ENCODE measurements around the gene OPRL1.

The OPRL1 gene

DNA sequence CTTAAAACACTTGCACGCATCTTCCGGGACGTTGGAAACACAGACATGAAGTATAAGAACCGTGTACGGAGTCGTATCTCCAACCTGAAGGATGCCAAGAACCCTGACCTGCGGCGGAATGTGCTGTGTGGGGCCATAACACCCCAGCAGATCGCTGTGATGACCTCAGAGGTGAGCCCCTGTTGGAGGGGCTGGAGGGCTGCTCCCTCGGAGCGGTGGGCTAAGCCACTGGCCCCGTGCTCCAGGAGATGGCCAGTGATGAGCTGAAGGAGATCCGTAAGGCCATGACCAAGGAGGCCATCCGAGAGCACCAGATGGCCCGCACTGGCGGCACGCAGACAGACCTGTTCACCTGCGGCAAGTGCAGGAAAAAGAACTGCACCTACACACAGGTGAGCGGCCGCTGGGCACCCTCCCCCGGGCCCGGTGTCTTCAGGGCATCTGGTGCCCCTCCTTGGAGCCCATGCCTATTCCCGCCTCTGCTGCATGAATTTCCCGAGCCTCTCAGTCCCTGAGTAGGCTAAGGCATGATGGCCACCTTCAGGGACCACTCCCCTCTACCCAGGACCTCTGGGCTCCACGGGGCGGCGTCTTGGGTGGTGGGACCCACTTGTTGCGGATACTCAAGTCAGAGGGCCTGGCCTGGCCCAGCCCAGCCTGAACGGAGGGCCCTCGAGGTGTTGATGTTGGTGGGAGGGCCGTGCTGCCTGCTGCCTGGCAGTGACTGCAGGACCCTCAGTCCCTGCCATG lies 9.5 kb upstream of the OPRL1 start:
- Mint-ChIP-seq H3K27ac (no peak overlapping the region), H3K27me3 (no peaks in the 10 kb centered on the region), H3K36me3 (no peaks in the 10 kb centered on the region), H3K4me1 (ENCODE audit: low read depth) (peaks cover 20% of the 10 kb centered on the region), H3K9me3 (ENCODE audit: low read depth) (no peaks in the 10 kb centered on the region), H3K4me3 (no peak overlapping the region)

GRCh38 chr20:64071341-64072332 lies 8.2 kb upstream of the OPRL1 start:
- Mint-ChIP-seq H3K4me3 (no peak overlapping the region), H3K27me3 (no peaks in the 10 kb centered on the region), H3K27ac (peak overlapping the region; percentile 28), H3K4me1 (ENCODE audit: low read depth) (peaks cover 8% of the 10 kb centered on the region), H3K9me3 (ENCODE audit: low read depth) (no peaks in the 10 kb centered on the region), H3K36me3 (no peaks in the 10 kb centered on the region)

DNA sequence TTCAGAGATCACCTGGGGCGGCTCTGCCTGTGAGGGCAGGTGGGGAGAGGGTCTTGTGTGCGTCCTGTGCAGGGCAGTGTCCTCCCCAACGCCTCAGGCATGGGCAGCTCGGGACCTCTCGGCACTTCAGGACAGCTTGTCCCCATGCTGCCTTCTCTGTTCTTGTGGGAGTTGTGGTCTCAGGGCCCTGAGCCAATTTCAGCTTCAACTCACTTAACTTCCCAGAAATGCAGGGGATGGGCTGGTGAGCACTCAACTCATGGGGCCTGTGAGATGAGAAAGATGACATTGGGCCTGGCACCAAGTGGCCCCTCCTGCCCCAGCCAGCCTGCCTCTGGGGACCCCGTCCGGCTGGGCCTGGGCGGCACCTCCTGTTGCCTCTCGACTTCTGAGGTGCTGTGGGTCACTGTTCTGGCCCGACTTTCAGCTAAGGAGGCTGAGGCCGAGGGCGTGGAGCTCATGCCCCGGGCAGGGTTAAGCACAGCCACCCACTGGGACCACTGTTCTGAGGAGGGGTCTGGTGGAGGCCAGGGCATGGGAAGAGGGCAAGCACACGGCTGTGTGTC lies 7.3 kb upstream of the OPRL1 start:
- H3K4me3 Mint-ChIP-seq: no peak overlapping the region
- peaks cover 7% of the 10 kb centered on the region for H3K4me1 Mint-ChIP-seq (ENCODE audit: low read depth)
- H3K27ac Mint-ChIP-seq: peak overlapping the region; percentile 28
- no peaks in the 10 kb centered on the region for H3K27me3 Mint-ChIP-seq
- H3K9me3 Mint-ChIP-seq (ENCODE audit: low read depth): no peaks in the 10 kb centered on the region
- H3K36me3 Mint-ChIP-seq: no peaks in the 10 kb centered on the region

- H3K4me1 Mint-ChIP-seq (ENCODE audit: low read depth): peaks cover 10% of the 10 kb centered on the region
- no peaks in the 10 kb centered on the region for H3K9me3 Mint-ChIP-seq (ENCODE audit: low read depth)
- H3K27ac Mint-ChIP-seq: no peak overlapping the region
- H3K4me3 Mint-ChIP-seq: no peak overlapping the region
- no peaks in the 10 kb centered on the region for H3K27me3 Mint-ChIP-seq
- H3K36me3 Mint-ChIP-seq: no peaks in the 10 kb centered on the region
Observed at GRCh38 chr20:64073476-64074183, 6.3 kb upstream of the OPRL1 start.

GRCh38 chr20:64074184-64074789 lies 5.6 kb upstream of the OPRL1 start:
- Mint-ChIP-seq H3K36me3 (no peaks in the 10 kb centered on the region), H3K4me3 (no peak overlapping the region), H3K27ac (no peak overlapping the region), H3K27me3 (no peaks in the 10 kb centered on the region), H3K9me3 (ENCODE audit: low read depth) (no peaks in the 10 kb centered on the region), H3K4me1 (ENCODE audit: low read depth) (peaks cover 12% of the 10 kb centered on the region)

DNA sequence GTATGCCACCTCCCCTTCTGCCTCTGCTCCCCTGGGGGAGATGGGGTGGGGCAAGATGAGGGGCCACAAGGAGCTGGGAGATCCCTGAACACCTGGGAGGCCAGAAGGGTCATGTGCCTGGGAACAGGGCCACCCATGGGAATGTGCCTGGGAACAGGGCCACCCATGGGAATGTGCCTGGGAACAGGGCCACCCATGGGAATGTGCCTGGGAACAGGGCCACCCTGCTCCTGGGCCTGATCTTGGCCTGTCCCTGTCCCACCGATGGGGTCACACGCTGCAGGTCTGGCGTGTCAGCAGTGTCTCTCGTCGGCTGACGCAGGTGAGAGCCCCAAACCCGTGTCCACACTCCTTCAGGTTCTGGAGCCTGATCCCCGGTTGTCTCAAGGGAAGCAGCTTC lies 4.9 kb upstream of the OPRL1 start:
- Mint-ChIP-seq H3K4me1 (ENCODE audit: low read depth) (peaks cover 12% of the 10 kb centered on the region), H3K27ac (no peak overlapping the region), H3K27me3 (no peaks in the 10 kb centered on the region), H3K4me3 (no peak overlapping the region), H3K9me3 (ENCODE audit: low read depth) (no peaks in the 10 kb centered on the region), H3K36me3 (no peaks in the 10 kb centered on the region)

GRCh38 chr20:64075556-64075955 lies 4.3 kb upstream of the OPRL1 start:
- Mint-ChIP-seq H3K4me1 (ENCODE audit: low read depth) (peaks cover 13% of the 10 kb centered on the region), H3K27me3 (no peaks in the 10 kb centered on the region), H3K27ac (peak overlapping the region; percentile 22), H3K36me3 (no peaks in the 10 kb centered on the region), H3K4me3 (no peak overlapping the region), H3K9me3 (ENCODE audit: low read depth) (no peaks in the 10 kb centered on the region)

GRCh38 chr20:64076061-64076997 lies 3.6 kb upstream of the OPRL1 start:
- peaks cover 16% of the 10 kb centered on the region for H3K4me1 Mint-ChIP-seq (ENCODE audit: low read depth)

GRCh38 chr20:64077094-64077493 lies 2.8 kb upstream of the OPRL1 start:
- peak overlapping the region; percentile 70 for H3K27ac Mint-ChIP-seq
- no peaks in the 10 kb centered on the region for H3K27me3 Mint-ChIP-seq
- peak overlapping the region; percentile 90 for H3K4me3 Mint-ChIP-seq
- no peaks in the 10 kb centered on the region for H3K36me3 Mint-ChIP-seq
- no peaks in the 10 kb centered on the region for H3K9me3 Mint-ChIP-seq (ENCODE audit: low read depth)
- H3K4me1 Mint-ChIP-seq (ENCODE audit: low read depth): peaks cover 22% of the 10 kb centered on the region

More at GRCh38 chr20:64076061-64076997, 3.6 kb upstream of the OPRL1 start:
- H3K27ac Mint-ChIP-seq: peak overlapping the region; percentile 79
- no peaks in the 10 kb centered on the region for H3K9me3 Mint-ChIP-seq (ENCODE audit: low read depth)
- no peak overlapping the region for H3K4me3 Mint-ChIP-seq
- no peaks in the 10 kb centered on the region for H3K27me3 Mint-ChIP-seq
- no peaks in the 10 kb centered on the region for H3K36me3 Mint-ChIP-seq

DNA sequence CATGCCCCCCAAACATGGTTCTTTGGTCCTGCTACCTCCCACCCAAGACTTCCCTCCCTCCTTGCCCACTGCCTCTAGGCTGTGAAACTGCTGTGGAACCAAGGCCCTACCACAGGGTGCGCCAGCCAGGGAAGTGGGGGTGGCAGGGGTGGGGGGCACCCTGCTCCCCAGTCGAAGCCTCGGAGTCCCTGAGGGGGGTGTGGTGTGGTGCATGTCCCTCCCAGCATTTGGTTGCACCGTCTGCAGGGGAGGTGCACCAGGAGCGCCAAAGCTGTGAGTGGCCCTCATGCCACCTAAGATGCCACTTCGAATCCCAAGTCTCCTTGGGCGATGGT lies 2.4 kb upstream of the OPRL1 start:
- no peaks in the 10 kb centered on the region for H3K27me3 Mint-ChIP-seq
- H3K9me3 Mint-ChIP-seq (ENCODE audit: low read depth): no peaks in the 10 kb centered on the region
- peaks cover 26% of the 10 kb centered on the region for H3K4me1 Mint-ChIP-seq (ENCODE audit: low read depth)
- peak overlapping the region; percentile 90 for H3K4me3 Mint-ChIP-seq
- no peak overlapping the region for H3K27ac Mint-ChIP-seq
- H3K36me3 Mint-ChIP-seq: no peaks in the 10 kb centered on the region

DNA sequence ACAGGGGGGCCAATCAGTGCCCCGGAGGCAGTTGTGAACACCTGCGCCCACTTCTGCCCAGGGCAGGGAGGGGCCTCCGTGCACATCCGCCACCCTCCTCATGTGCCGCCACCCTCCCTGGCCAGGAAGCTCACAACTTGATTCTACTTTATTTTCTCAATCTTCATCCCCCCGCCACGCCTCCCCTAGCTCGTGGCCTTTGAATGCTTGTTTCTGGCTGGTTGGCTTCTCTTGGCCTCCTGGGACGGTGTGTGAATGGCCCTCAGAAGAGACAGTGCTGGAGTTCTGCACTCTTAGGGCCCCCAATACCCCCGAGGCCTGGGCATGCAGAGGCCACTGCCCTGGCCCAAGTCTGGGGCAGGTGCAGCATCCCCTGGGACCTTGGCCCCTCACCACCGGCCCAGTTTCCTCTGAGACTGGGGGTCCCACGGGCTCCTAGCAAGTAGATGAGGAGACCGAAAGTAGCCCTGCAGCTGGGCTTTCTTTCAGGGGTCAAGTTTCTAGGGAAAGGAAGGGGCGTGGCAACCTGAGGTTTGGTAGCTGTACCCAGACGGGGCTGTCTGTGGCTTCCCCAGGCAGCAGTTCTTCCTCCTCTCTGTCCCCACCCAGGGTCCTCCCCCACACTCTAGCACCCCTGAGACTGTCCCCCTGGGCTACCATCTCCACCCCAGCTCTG lies 1.9 kb upstream of the OPRL1 start:
- H3K4me1 Mint-ChIP-seq (ENCODE audit: low read depth): peaks cover 29% of the 10 kb centered on the region
- no peaks in the 10 kb centered on the region for H3K9me3 Mint-ChIP-seq (ENCODE audit: low read depth)
- peak overlapping the region; percentile 90 for H3K4me3 Mint-ChIP-seq
- H3K36me3 Mint-ChIP-seq: no peaks in the 10 kb centered on the region
- H3K27me3 Mint-ChIP-seq: no peaks in the 10 kb centered on the region
- H3K27ac Mint-ChIP-seq: peak overlapping the region; percentile 72

- peak overlapping the region; percentile 46 for H3K27ac Mint-ChIP-seq
- peaks cover 32% of the 10 kb centered on the region for H3K4me1 Mint-ChIP-seq (ENCODE audit: low read depth)
- peak overlapping the region; percentile 90 for H3K4me3 Mint-ChIP-seq
- no peaks in the 10 kb centered on the region for H3K36me3 Mint-ChIP-seq
- no peaks in the 10 kb centered on the region for H3K27me3 Mint-ChIP-seq
- H3K9me3 Mint-ChIP-seq (ENCODE audit: low read depth): no peaks in the 10 kb centered on the region
Observed at GRCh38 chr20:64078934-64079272, 979 bp upstream of the OPRL1 start.

DNA sequence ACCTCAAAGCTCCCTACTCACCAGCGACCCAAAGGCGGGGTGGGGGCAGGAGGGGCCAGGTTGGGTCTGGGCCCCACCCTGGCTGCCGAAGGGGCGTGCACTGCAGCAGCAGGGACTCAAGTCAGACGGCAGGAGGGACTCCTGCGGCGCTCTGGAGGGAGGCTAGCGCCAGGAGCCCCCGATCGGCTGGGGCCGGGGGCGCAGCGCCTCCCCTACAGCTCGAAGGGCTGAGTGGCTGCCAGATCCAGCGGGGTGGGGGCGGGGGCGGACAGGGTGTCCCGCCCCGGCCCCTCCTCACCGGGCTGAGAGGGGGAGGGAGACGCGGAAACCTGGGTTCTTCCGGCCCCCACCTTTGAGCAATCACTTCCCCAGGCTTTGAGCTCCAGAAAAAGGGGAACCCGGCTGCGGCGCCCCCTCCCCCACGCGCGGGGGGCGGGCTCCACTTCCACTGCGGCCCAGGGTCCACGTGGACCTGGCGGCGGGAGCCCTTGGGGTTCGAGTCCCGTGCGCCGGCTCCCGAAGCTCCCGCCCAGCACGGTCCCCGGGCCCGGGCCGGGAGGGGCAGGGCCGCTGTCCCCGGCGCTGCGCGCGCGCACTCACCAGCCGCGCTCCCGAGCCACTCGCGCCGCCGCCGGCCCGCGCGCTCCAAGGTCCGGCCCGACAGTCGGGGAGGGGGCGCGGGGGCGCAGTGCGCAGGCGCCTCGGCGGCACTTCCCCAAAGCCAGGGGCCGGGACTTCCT lies 439 bp upstream of the OPRL1 start, which contains the start of gene RGS19:
RGS19 (minus strand) TSS at position 246 of the 740 bp plus-strand sequence. CDS start 2,632 bp downstream, outside the sequence.
- Mint-ChIP-seq H3K27ac (peak within 1 kb of the TSS; percentile 46), H3K9me3 (ENCODE audit: low read depth) (no peaks in the 10 kb centered on the region), H3K27me3 (no peaks in the 10 kb centered on the region), H3K36me3 (no peaks in the 10 kb centered on the region), H3K4me3 (peak within 1 kb of the TSS; percentile 90), H3K4me1 (ENCODE audit: low read depth) (peaks cover 35% of the 10 kb centered on the region)
